Posterior cingulate gyrus (tissue), 11 donors: ENCODE measurements around the gene DKK1.

ENCODE experiments used
- DNase-seq, 10 donors: peaks; one replicate each; pipeline versions ENCODE4 v3.0.0 to v3.0.0-alpha.2; 2020 to 2021; ENCODE audit warnings: mixed read lengths in 3 of 10
- intact Hi-C: fragments of 100-400 bp; cut with DNase I; formaldehyde crosslinking; loops from one replicate; pipeline ENCODE4 v1.15.1; 2023

DKK1 gene

GRCh38 chr10:52316500-52316899, 2.4 kb downstream of the DKK1 start:
- intact Hi-C loops, result no loop called here

GRCh38 chr10:52318136-52318701, 4.1 kb downstream of the DKK1 start:
- DNase-seq, result no peak
- intact Hi-C loops, result no loop called here

More at GRCh38 chr10:52316500-52316899, 2.4 kb downstream of the DKK1 start:
- DNase-seq, result no peak

DNA sequence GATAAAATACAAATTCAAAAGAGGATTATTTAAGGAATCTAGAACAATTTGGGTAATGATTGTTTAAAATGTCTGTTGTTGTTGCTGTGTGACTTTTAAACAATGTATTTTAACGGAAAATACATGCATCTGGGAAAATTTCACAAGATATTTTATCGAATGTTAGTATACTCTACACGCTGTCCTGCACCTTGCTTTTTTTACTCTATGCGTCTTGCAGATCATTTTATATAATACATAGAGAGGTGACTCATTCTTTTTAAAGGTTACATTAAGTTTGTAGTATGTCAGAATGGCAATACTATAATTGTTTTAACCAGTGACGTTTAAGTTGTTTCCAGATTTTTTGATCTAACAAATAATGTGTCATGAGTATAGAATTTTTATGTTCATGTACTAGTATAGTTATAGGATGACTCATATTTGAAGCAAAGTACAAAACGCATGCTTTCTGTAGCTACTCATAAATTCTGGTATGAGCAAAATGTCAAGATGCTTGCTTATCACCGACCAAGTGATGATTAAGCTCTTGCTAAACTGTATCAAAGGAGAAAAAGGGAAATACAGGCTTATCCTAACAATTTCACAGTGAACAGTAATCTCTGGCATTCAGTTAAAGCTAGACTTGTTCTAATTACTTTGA, 4.9 kb downstream of the DKK1 start:
- intact Hi-C loops, result no loop called here
- no peak for DNase-seq

DNA sequence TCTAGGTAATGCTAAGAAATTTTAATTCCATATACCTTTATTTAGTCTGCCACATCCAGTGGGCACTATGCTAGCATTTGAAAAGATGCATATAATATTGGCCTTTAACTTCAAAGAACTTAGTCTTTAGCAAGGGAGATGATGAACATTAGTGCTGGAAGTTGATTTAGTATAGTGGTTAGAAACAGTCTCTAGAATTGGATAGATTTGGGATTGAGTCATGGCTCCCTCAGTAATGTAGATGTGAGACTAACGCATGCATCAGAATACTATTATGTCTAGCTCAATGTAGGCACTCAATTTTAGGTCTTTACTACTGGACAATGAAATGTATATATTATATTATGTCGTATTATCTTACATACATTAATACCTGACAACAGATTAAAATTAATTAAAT, 5.8 kb downstream of the DKK1 start:
- no peak for DNase-seq
- intact Hi-C loops, result no loop called here

GRCh38 chr10:52322323-52322722, 8.2 kb downstream of the DKK1 start:
- intact Hi-C loops, result no loop called here
- no peak for DNase-seq

DNA sequence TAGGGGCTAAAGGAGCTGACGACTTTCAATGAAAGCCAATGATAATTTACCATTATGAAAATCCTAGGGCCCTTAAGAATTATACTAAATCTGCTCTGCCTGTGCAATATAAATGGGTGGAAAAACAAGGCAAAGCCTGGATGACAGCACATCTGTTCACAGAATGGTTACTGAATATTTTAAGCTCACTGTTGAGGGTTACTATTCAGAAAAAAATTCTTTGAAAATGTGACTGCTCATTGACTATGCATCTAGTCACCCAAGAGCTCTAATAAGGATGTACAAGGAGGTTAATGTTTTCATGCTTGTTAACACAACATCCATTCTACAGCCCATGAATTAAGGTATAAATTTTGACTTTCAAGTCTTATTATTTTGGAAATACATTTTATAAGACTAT, 8.9 kb downstream of the DKK1 start:
- intact Hi-C loops, result no loop called here
- DNase-seq, result no peak

- no peak for DNase-seq
Observed at GRCh38 chr10:52326382-52326781, 12.3 kb downstream of the DKK1 start.

GRCh38 chr10:52331638-52332364, 17.7 kb downstream of the DKK1 start:
- intact Hi-C loops, result no loop called here
- DNase-seq, result no peak

More at GRCh38 chr10:52326382-52326781, 12.3 kb downstream of the DKK1 start:
- intact Hi-C loops, result no loop called here

- intact Hi-C loops, result no loop called here
- DNase-seq, result no peak
Observed at GRCh38 chr10:52332815-52333214, 18.7 kb downstream of the DKK1 start.

GRCh38 chr10:52334595-52334994, 20.5 kb downstream of the DKK1 start:
- intact Hi-C loops, result no loop called here
- no peak for DNase-seq

- no peak for DNase-seq
- intact Hi-C loops, result no loop called here
Observed at GRCh38 chr10:52335665-52336064, 21.6 kb downstream of the DKK1 start.

DNA sequence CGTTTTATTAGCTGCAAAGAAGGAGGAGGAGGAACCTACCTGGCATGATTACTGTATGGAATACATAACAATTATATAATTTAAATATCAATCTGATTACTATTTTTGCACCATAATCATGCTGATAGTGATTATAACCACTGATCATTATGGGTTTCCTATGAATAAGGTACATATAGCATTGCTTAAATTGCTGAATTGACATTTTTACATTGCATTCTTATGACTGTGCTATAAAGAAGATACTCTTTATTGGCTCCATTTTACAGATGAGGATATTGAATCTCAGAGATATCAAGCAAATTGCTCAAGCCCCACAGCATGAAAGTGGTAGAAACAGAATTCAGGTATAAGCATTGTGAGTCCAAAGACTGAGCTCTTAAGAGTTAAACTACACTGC, 23.1 kb downstream of the DKK1 start:
- intact Hi-C loops, result no loop called here
- no peak for DNase-seq

DNA sequence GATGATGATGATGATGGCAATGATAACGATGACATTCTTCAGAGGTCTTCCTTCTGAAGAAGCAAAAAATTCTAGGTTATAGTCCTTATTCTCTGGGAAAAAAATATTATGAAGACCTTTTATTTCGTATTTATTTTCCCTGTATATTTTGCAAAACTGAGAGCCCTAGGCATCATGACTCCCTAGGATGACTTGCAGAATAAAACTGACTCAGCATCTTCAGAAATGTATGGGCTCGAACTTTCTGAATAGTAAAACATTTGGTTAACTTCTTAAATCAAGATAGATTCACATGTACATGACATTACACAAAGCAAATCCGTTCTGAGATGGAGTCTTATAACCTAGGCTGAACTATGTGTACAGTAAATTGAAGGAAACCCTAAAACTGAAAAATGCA, 29.4 kb downstream of the DKK1 start:
- DNase-seq, result no peak
- intact Hi-C loops, result no loop called here

DNA sequence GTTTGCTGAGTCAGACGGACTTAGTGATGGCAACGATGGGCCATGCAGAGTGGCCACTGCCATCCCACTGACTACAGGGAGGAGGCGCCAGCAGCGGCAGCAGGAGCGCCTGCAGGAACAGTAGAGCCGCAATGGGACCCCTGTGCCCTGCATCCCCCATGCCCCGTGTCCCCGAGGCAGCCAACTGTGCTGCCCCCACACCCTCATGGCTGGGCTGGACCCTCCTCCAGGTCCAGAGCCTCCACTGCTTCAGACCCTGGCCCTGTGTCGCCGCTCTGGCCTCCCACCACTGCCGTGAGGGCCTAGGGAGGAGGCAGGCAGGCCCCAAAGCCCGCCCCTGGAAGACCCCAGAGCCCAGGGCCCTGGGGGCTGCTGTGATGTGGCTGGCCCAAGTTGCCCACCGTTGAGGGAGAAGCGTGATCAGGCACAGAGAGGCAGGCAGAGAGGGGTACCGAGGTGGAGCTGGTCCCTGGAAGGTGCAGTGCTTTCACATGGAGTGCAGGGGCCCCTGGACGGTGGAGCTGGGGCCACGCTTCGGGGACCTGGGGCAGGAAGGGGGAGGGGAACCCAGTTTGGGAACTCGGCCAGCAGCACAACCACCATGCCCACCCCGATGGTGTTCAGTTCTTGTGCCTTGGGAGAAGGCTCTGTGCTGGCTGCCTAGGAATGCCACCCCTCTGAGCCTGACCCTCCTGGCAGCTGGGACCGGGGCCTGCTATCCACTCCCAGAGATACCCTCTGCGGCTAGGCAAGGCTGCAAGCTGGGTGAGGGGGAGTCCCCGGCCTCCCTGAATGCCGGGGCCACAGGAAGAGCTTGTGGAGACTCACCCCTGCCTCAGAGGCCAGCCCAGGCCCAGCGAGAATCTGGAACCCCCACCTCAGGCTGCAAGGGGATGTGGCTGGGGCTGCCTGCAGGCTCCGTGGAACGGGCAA, 32.6 kb downstream of the DKK1 start:
- intact Hi-C loops, result no loop called here
- peak in 2 of 10 donors; percentile 61 to 76 for DNase-seq

DNA sequence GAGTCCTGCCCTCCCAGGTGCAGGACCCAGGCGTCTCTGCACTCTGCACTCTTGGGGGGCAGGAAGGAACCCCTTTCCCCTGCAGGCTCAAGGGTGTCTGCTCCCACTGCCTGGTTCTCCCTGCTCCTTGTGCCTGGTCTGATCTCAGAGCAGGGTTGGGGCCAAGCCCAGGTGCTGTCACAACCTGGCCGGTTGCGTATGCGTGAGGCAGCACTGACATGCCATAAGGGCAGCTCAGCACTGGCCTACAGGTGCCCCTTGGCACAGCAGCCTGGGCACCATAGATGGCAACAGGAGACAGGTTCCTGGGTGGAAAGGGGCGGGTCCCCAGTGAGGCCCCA, 33.2 kb downstream of the DKK1 start:
- intact Hi-C loops, result no loop called here
- no peak for DNase-seq

DNA sequence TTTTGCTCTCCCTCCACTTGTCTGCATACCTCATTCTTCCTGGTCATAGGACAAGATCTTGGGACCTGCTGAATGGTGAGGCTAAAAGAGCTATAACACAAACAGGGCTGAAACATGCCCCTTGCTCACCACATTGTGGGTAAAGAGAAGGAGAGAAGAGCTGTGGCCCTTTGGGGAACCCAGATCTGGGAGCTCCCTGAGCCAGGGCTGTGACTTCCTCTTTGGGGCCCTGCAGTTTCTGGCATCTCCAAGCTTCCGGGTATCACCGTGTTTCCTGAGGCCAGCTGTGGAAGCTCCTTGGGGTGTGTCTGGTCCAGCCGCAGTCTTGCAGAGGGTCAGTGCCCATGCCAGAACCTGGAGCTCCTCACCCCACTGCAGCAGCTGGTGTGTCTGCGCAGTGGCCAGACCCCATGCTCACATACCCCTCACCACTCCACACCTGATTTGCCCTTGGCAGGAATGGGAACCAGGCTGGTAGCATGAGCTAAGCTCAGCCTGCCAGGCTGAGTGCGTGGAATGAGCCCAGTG, 34.0 kb downstream of the DKK1 start:
- intact Hi-C loops, result no loop called here
- peak in 2 of 10 donors; percentile 55 for DNase-seq

- no peak for DNase-seq
- intact Hi-C loops, result no loop called here
Observed at GRCh38 chr10:52351914-52352330, 37.8 kb downstream of the DKK1 start.

- no peak for DNase-seq
- intact Hi-C loops, result no loop called here
Observed at GRCh38 chr10:52353205-52353604, 39.1 kb downstream of the DKK1 start.

GRCh38 chr10:52353960-52354394, 39.9 kb downstream of the DKK1 start:
- no peak for DNase-seq
- intact Hi-C loops, result no loop called here

DNA sequence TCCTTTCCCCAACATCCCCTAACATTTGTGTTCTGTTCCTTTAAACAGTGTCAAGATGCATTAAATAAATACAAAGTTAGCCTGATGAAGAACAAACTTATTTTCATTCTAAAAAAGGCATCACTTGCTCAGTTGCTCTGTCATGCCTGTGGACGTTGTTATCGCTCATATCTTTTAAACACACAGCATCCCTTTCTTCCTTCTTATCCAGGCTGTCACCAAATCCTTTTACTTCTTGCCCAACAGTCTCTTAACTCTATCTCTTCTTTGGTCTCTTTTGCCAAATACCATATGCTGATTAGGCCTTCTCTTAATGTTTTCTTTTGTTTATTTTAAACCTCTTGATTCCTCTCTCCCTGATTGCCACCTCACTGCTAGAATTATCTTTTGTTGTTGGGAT, 43.9 kb downstream of the DKK1 start:
- intact Hi-C loops, result no loop called here
- no peak for DNase-seq

GRCh38 chr10:52359441-52359840, 45.4 kb downstream of the DKK1 start:
- intact Hi-C loops, result no loop called here
- no peak for DNase-seq
